ENCODE results near the gene ANKLE2.

- no peak for TF ChIP-seq POLR2AphosphoS5 (IDR thresholded peaks at IDR 0.05)
- TF ChIP-seq CTCF (IDR thresholded peaks at IDR 0.05) = no peak
These were observed 84.1 kb downstream of the ANKLE2 start for GRCh38 chr12:132677492-132677891.
